ENCODE results near the gene FGF4.
A peak's percentile ranks its signal among the peaks of the same experiment; 100 is the strongest.

The FGF4 gene

GRCh38 chr11:69817265-69818230, 42.4 kb upstream of the FGF4 start:
- peak overlapping the region; percentile 25 for H3K4me3 ChIP-seq (ENCODE audit: insufficient read depth, low read depth, low read length)
- 1% methylated on average over 107 of the region's 107 CpGs for WGBS, 2 experiments

GRCh38 chr11:69816671-69817070, 41.5 kb upstream of the FGF4 start:
- WGBS, 2 experiments = 41% methylated on average over 12 of the region's 12 CpGs
- peaks cover 15% of the 10 kb centered on the region for H3K4me1 ChIP-seq (ENCODE audit: control insufficient read depth, insufficient read depth, low read length)
- H3K4me3 ChIP-seq (ENCODE audit: insufficient read depth, low read depth, low read length) = no peak overlapping the region
- H3K27me3 ChIP-seq (ENCODE audit: control insufficient read depth, insufficient read depth, low read length, poor library complexity, severe bottlenecking) = peaks cover 76% of the 10 kb centered on the region
- no peak overlapping the region for H3K27ac ChIP-seq (ENCODE audit: insufficient read depth, low read depth, low read length, poor library complexity, severe bottlenecking)
- no peaks in the 10 kb centered on the region for H3K9me3 ChIP-seq (ENCODE audit: control insufficient read depth, low read length)
- H3K36me3 ChIP-seq (ENCODE audit: control insufficient read depth, insufficient read depth, low read length) = no peaks in the 10 kb centered on the region

More at GRCh38 chr11:69817265-69818230, 42.4 kb upstream of the FGF4 start:
- peaks cover 85% of the 10 kb centered on the region for H3K27me3 ChIP-seq (ENCODE audit: control insufficient read depth, insufficient read depth, low read length, poor library complexity, severe bottlenecking)
- H3K9me3 ChIP-seq (ENCODE audit: control insufficient read depth, low read length) = no peaks in the 10 kb centered on the region
- H3K27ac ChIP-seq (ENCODE audit: insufficient read depth, low read depth, low read length, poor library complexity, severe bottlenecking) = no peak overlapping the region
- H3K36me3 ChIP-seq (ENCODE audit: control insufficient read depth, insufficient read depth, low read length) = no peaks in the 10 kb centered on the region
- peaks cover 11% of the 10 kb centered on the region for H3K4me1 ChIP-seq (ENCODE audit: control insufficient read depth, insufficient read depth, low read length)

- Histone ChIP-seq H3K9me3 (ENCODE audit: control insufficient read depth, low read length) (no peaks in the 10 kb centered on the region), H3K27me3 (ENCODE audit: control insufficient read depth, insufficient read depth, low read length, poor library complexity, severe bottlenecking) (peaks cover 69% of the 10 kb centered on the region), H3K4me1 (ENCODE audit: control insufficient read depth, insufficient read depth, low read length) (peaks cover 19% of the 10 kb centered on the region), H3K27ac (ENCODE audit: insufficient read depth, low read depth, low read length, poor library complexity, severe bottlenecking) (no peak overlapping the region), H3K36me3 (ENCODE audit: control insufficient read depth, insufficient read depth, low read length) (no peaks in the 10 kb centered on the region), H3K4me3 (ENCODE audit: insufficient read depth, low read depth, low read length) (no peak overlapping the region)
- WGBS, 2 experiments = 87 to 89% methylated on average over 13 of the region's 13 CpGs
These were observed 40.8 kb upstream of the FGF4 start for GRCh38 chr11:69815973-69816372.

GRCh38 chr11:69814902-69815301, 39.8 kb upstream of the FGF4 start:
- no peaks in the 10 kb centered on the region for H3K36me3 ChIP-seq (ENCODE audit: control insufficient read depth, insufficient read depth, low read length)
- H3K27ac ChIP-seq (ENCODE audit: insufficient read depth, low read depth, low read length, poor library complexity, severe bottlenecking) = no peak overlapping the region
- H3K27me3 ChIP-seq (ENCODE audit: control insufficient read depth, insufficient read depth, low read length, poor library complexity, severe bottlenecking) = peaks cover 59% of the 10 kb centered on the region
- H3K9me3 ChIP-seq (ENCODE audit: control insufficient read depth, low read length) = no peaks in the 10 kb centered on the region
- peaks cover 19% of the 10 kb centered on the region for H3K4me1 ChIP-seq (ENCODE audit: control insufficient read depth, insufficient read depth, low read length)
- no peak overlapping the region for H3K4me3 ChIP-seq (ENCODE audit: insufficient read depth, low read depth, low read length)

- Histone ChIP-seq H3K36me3 (ENCODE audit: control insufficient read depth, insufficient read depth, low read length) (no peaks in the 10 kb centered on the region), H3K9me3 (ENCODE audit: control insufficient read depth, low read length) (no peaks in the 10 kb centered on the region), H3K4me1 (ENCODE audit: control insufficient read depth, insufficient read depth, low read length) (peaks cover 19% of the 10 kb centered on the region), H3K4me3 (ENCODE audit: insufficient read depth, low read depth, low read length) (no peak overlapping the region), H3K27ac (ENCODE audit: insufficient read depth, low read depth, low read length, poor library complexity, severe bottlenecking) (no peak overlapping the region), H3K27me3 (ENCODE audit: control insufficient read depth, insufficient read depth, low read length, poor library complexity, severe bottlenecking) (peaks cover 54% of the 10 kb centered on the region)
- 82% methylated on average over 7 of the region's 7 CpGs for WGBS, 2 experiments
These were observed 39.3 kb upstream of the FGF4 start for GRCh38 chr11:69814411-69814810.

- WGBS, 2 experiments = 88 to 94% methylated on average over 2 of the region's 2 CpGs
- peaks cover 48% of the 10 kb centered on the region for H3K27me3 ChIP-seq (ENCODE audit: control insufficient read depth, insufficient read depth, low read length, poor library complexity, severe bottlenecking)
These were observed 38.7 kb upstream of the FGF4 start for GRCh38 chr11:69813839-69814238.

GRCh38 chr11:69812946-69813345, 37.8 kb upstream of the FGF4 start:
- 86 to 87% methylated on average over 10 of the region's 10 CpGs for WGBS, 2 experiments

More at GRCh38 chr11:69813839-69814238, 38.7 kb upstream of the FGF4 start:
- Histone ChIP-seq H3K4me1 (ENCODE audit: control insufficient read depth, insufficient read depth, low read length) (peaks cover 23% of the 10 kb centered on the region), H3K4me3 (ENCODE audit: insufficient read depth, low read depth, low read length) (no peak overlapping the region), H3K36me3 (ENCODE audit: control insufficient read depth, insufficient read depth, low read length) (no peaks in the 10 kb centered on the region), H3K9me3 (ENCODE audit: control insufficient read depth, low read length) (no peaks in the 10 kb centered on the region), H3K27ac (ENCODE audit: insufficient read depth, low read depth, low read length, poor library complexity, severe bottlenecking) (no peak overlapping the region)

GRCh38 chr11:69812256-69812655, 37.1 kb upstream of the FGF4 start:
- Histone ChIP-seq H3K27me3 (ENCODE audit: control insufficient read depth, insufficient read depth, low read length, poor library complexity, severe bottlenecking) (peaks cover 32% of the 10 kb centered on the region), H3K9me3 (ENCODE audit: control insufficient read depth, low read length) (no peaks in the 10 kb centered on the region), H3K4me3 (ENCODE audit: insufficient read depth, low read depth, low read length) (no peak overlapping the region), H3K27ac (ENCODE audit: insufficient read depth, low read depth, low read length, poor library complexity, severe bottlenecking) (no peak overlapping the region), H3K4me1 (ENCODE audit: control insufficient read depth, insufficient read depth, low read length) (peaks cover 21% of the 10 kb centered on the region), H3K36me3 (ENCODE audit: control insufficient read depth, insufficient read depth, low read length) (no peaks in the 10 kb centered on the region)
- WGBS, 2 experiments = 94 to 97% methylated on average over 7 of the region's 7 CpGs

More at GRCh38 chr11:69812946-69813345, 37.8 kb upstream of the FGF4 start:
- Histone ChIP-seq H3K9me3 (ENCODE audit: control insufficient read depth, low read length) (no peaks in the 10 kb centered on the region), H3K27ac (ENCODE audit: insufficient read depth, low read depth, low read length, poor library complexity, severe bottlenecking) (no peak overlapping the region), H3K27me3 (ENCODE audit: control insufficient read depth, insufficient read depth, low read length, poor library complexity, severe bottlenecking) (peaks cover 39% of the 10 kb centered on the region), H3K4me3 (ENCODE audit: insufficient read depth, low read depth, low read length) (no peak overlapping the region), H3K36me3 (ENCODE audit: control insufficient read depth, insufficient read depth, low read length) (no peaks in the 10 kb centered on the region), H3K4me1 (ENCODE audit: control insufficient read depth, insufficient read depth, low read length) (peaks cover 28% of the 10 kb centered on the region)

- H3K36me3 ChIP-seq (ENCODE audit: control insufficient read depth, insufficient read depth, low read length) = no peaks in the 10 kb centered on the region
- peaks cover 18% of the 10 kb centered on the region for H3K4me1 ChIP-seq (ENCODE audit: control insufficient read depth, insufficient read depth, low read length)
- WGBS, 2 experiments = 57 to 66% methylated on average over 3 of the region's 3 CpGs
These were observed 36.3 kb upstream of the FGF4 start for GRCh38 chr11:69811431-69811830.

GRCh38 chr11:69810289-69811118, 35.4 kb upstream of the FGF4 start:
- peaks cover 15% of the 10 kb centered on the region for H3K27me3 ChIP-seq (ENCODE audit: control insufficient read depth, insufficient read depth, low read length, poor library complexity, severe bottlenecking)
- H3K9me3 ChIP-seq (ENCODE audit: control insufficient read depth, low read length) = no peaks in the 10 kb centered on the region
- no peak overlapping the region for H3K27ac ChIP-seq (ENCODE audit: insufficient read depth, low read depth, low read length, poor library complexity, severe bottlenecking)
- peaks cover 18% of the 10 kb centered on the region for H3K4me1 ChIP-seq (ENCODE audit: control insufficient read depth, insufficient read depth, low read length)
- 95 to 96% methylated on average over 39 of the region's 39 CpGs for WGBS, 2 experiments
- H3K4me3 ChIP-seq (ENCODE audit: insufficient read depth, low read depth, low read length) = no peak overlapping the region
- H3K36me3 ChIP-seq (ENCODE audit: control insufficient read depth, insufficient read depth, low read length) = no peaks in the 10 kb centered on the region

More at GRCh38 chr11:69811431-69811830, 36.3 kb upstream of the FGF4 start:
- H3K27ac ChIP-seq (ENCODE audit: insufficient read depth, low read depth, low read length, poor library complexity, severe bottlenecking) = no peak overlapping the region
- H3K9me3 ChIP-seq (ENCODE audit: control insufficient read depth, low read length) = no peaks in the 10 kb centered on the region
- H3K4me3 ChIP-seq (ENCODE audit: insufficient read depth, low read depth, low read length) = no peak overlapping the region
- H3K27me3 ChIP-seq (ENCODE audit: control insufficient read depth, insufficient read depth, low read length, poor library complexity, severe bottlenecking) = peaks cover 24% of the 10 kb centered on the region
